Measurements from ENCODE around the gene LSM12. TPM values are rescaled to one million over a fixed set of nuclear protein-coding genes. Genes with fewer than 3 reads are reported as not detected.

The LSM12 gene
- total RNA-seq, 1 donor from 2014 or later: 55.4 TPM

GRCh38 chr17:44092051-44092450, 25.6 kb upstream of the LSM12 start:
- no peaks in the 10 kb centered on the region for H3K27me3 Mint-ChIP-seq
- H3K4me1 Mint-ChIP-seq (ENCODE audit: low read depth): peaks cover 8% of the 10 kb centered on the region
- no peak for DNase-seq (ENCODE audit: low spot score, unreplicated experiment)
- peaks cover 3% of the 10 kb centered on the region for H3K36me3 Mint-ChIP-seq (ENCODE audit: insufficient read depth)
- H3K4me3 Mint-ChIP-seq (ENCODE audit: low read depth): no peak overlapping the region
- no peak overlapping the region for H3K27ac Mint-ChIP-seq
- TF ChIP-seq CTCF (IDR thresholded peaks at IDR 0.05; ENCODE audit: unreplicated experiment): no peak
- H3K9me3 Mint-ChIP-seq (ENCODE audit: low read depth): no peaks in the 10 kb centered on the region

GRCh38 chr17:44091200-44091997, 24.9 kb upstream of the LSM12 start:
- Mint-ChIP-seq H3K27ac (no peak overlapping the region), H3K9me3 (ENCODE audit: low read depth) (no peaks in the 10 kb centered on the region), H3K4me3 (ENCODE audit: low read depth) (no peak overlapping the region), H3K27me3 (no peaks in the 10 kb centered on the region), H3K4me1 (ENCODE audit: low read depth) (peaks cover 9% of the 10 kb centered on the region), H3K36me3 (ENCODE audit: insufficient read depth) (peaks cover 3% of the 10 kb centered on the region)
- no peak for TF ChIP-seq CTCF (IDR thresholded peaks at IDR 0.05; ENCODE audit: unreplicated experiment)
- DNase-seq (ENCODE audit: low spot score, unreplicated experiment): no peak

GRCh38 chr17:44088254-44088653, 21.8 kb upstream of the LSM12 start:
- H3K9me3 Mint-ChIP-seq (ENCODE audit: low read depth): no peaks in the 10 kb centered on the region
- no peak for DNase-seq (ENCODE audit: low spot score, unreplicated experiment)
- TF ChIP-seq CTCF (IDR thresholded peaks at IDR 0.05; ENCODE audit: unreplicated experiment): no peak
- H3K36me3 Mint-ChIP-seq (ENCODE audit: insufficient read depth): peaks cover 3% of the 10 kb centered on the region
- no peak overlapping the region for H3K27ac Mint-ChIP-seq
- peaks cover 3% of the 10 kb centered on the region for H3K4me1 Mint-ChIP-seq (ENCODE audit: low read depth)
- H3K4me3 Mint-ChIP-seq (ENCODE audit: low read depth): no peak overlapping the region
- H3K27me3 Mint-ChIP-seq: no peaks in the 10 kb centered on the region

- Mint-ChIP-seq H3K27ac (peak overlapping the region; percentile 33), H3K27me3 (no peaks in the 10 kb centered on the region), H3K4me1 (ENCODE audit: low read depth) (peaks cover 3% of the 10 kb centered on the region), H3K4me3 (ENCODE audit: low read depth) (no peak overlapping the region), H3K9me3 (ENCODE audit: low read depth) (no peaks in the 10 kb centered on the region), H3K36me3 (ENCODE audit: insufficient read depth) (peaks cover 6% of the 10 kb centered on the region)
- DNase-seq (ENCODE audit: low spot score, unreplicated experiment): no peak
- no peak for TF ChIP-seq CTCF (IDR thresholded peaks at IDR 0.05; ENCODE audit: unreplicated experiment)
These were observed 20.8 kb upstream of the LSM12 start for GRCh38 chr17:44087319-44087718.

GRCh38 chr17:44086364-44087311, 20.2 kb upstream of the LSM12 start:
- DNase-seq (ENCODE audit: low spot score, unreplicated experiment): no peak
- peaks cover 9% of the 10 kb centered on the region for H3K36me3 Mint-ChIP-seq (ENCODE audit: insufficient read depth)
- TF ChIP-seq CTCF (IDR thresholded peaks at IDR 0.05; ENCODE audit: unreplicated experiment): no peak

More at GRCh38 chr17:44086364-44087311, 20.2 kb upstream of the LSM12 start:
- Mint-ChIP-seq H3K9me3 (ENCODE audit: low read depth) (no peaks in the 10 kb centered on the region), H3K4me1 (ENCODE audit: low read depth) (peaks cover 3% of the 10 kb centered on the region), H3K4me3 (ENCODE audit: low read depth) (no peak overlapping the region), H3K27ac (peak overlapping the region; percentile 45), H3K27me3 (no peaks in the 10 kb centered on the region)
